BE2C (cell line): ENCODE measurements around the gene KCNMA1.

Experiments used
- DNase-seq: peaks from one replicate; pipeline ENCODE4 v3.0.0-alpha.2; 2020
- H3K27me3 ChIP-seq: fragments of 250-450 bp; sonication (Bioruptor Pico); 2 replicates; pipeline ENCODE4 v1.5.1; 2020; ENCODE audit warnings: mild to moderate bottlenecking
- H3K36me3 ChIP-seq: fragments of 250-450 bp; sonication (Bioruptor Pico); 2 replicates; pipeline ENCODE4 v1.5.1; 2020; ENCODE audit warnings: mild to moderate bottlenecking
- H3K4me1 ChIP-seq: fragments of 250-450 bp; sonication (Bioruptor Pico); 2 replicates; pipeline ENCODE4 v1.5.1; 2020
- H3K4me3 ChIP-seq: 2 replicates; pipeline ENCODE4 v1.5.1; 2011; ENCODE audit warnings: low read depth, low read length
- H3K9me3 ChIP-seq: fragments of 250-450 bp; sonication (Bioruptor Pico); 2 replicates; pipeline ENCODE4 v1.5.1; 2020
- CTCF ChIP-seq: IDR thresholded peaks from 2 replicates; pipeline ENCODE4 v1.5.1; 2012; ENCODE audit warnings: mild to moderate bottlenecking, low read depth, low read length

Gene KCNMA1

GRCh38 chr10:77653210-77653609 is 15.6 kb upstream of the KCNMA1 start:
- H3K36me3 ChIP-seq: no peaks in the 10 kb centered on the region
- no peak overlapping the region for H3K4me3 ChIP-seq
- H3K4me1 ChIP-seq: no peaks in the 10 kb centered on the region
- H3K9me3 ChIP-seq: no peaks in the 10 kb centered on the region
- H3K27me3 ChIP-seq: no peaks in the 10 kb centered on the region
- no peak for DNase-seq
- TF ChIP-seq CTCF: no peak

- Histone ChIP-seq H3K36me3 (no peaks in the 10 kb centered on the region), H3K4me3 (no peak overlapping the region), H3K27me3 (no peaks in the 10 kb centered on the region), H3K9me3 (no peaks in the 10 kb centered on the region; the same call in 1 of the 2 replicates), H3K4me1 (no peaks in the 10 kb centered on the region)
- DNase-seq: no peak
- no peak for TF ChIP-seq CTCF
Measured at GRCh38 chr10:77649333-77650331, 12.0 kb upstream of the KCNMA1 start.

GRCh38 chr10:77648472-77648871 is 10.9 kb upstream of the KCNMA1 start:
- H3K36me3 ChIP-seq: no peaks in the 10 kb centered on the region
- no peaks in the 10 kb centered on the region for H3K27me3 ChIP-seq
- DNase-seq: no peak
- TF ChIP-seq CTCF: no peak
- peaks cover 2% of the 10 kb centered on the region; the same call in 1 of the 2 replicates for H3K9me3 ChIP-seq
- no peaks in the 10 kb centered on the region for H3K4me1 ChIP-seq
- H3K4me3 ChIP-seq: no peak overlapping the region

GRCh38 chr10:77647543-77648293 is 10.1 kb upstream of the KCNMA1 start:
- no peak for TF ChIP-seq CTCF
- Histone ChIP-seq H3K4me3 (no peak overlapping the region), H3K9me3 (peaks cover 2% of the 10 kb centered on the region; the same call in 1 of the 2 replicates), H3K27me3 (no peaks in the 10 kb centered on the region), H3K36me3 (no peaks in the 10 kb centered on the region), H3K4me1 (no peaks in the 10 kb centered on the region)
- DNase-seq: no peak

- no peaks in the 10 kb centered on the region for H3K4me1 ChIP-seq
- no peak for TF ChIP-seq CTCF
- H3K9me3 ChIP-seq: peaks cover 2% of the 10 kb centered on the region; the same call in 1 of the 2 replicates
- H3K36me3 ChIP-seq: no peaks in the 10 kb centered on the region
- H3K27me3 ChIP-seq: no peaks in the 10 kb centered on the region
- DNase-seq: no peak
- H3K4me3 ChIP-seq: no peak overlapping the region
Measured at GRCh38 chr10:77644557-77645243, 7.1 kb upstream of the KCNMA1 start.
